SH-SY5Y (cell line): Measurements from ENCODE around the gene PLAAT3.

Source experiments
- GATA2 ChIP-seq: IDR thresholded peaks from 2 replicates; pipeline ENCODE4 v1.6.1; 2011; ENCODE audit warnings: mild to moderate bottlenecking, low read depth, low read length
- GATA3 ChIP-seq: IDR thresholded peaks from 2 replicates; pipeline ENCODE4 v1.6.1; 2011; ENCODE audit warnings: low read depth, mild to moderate bottlenecking, low read length, moderate library complexity

DNA sequence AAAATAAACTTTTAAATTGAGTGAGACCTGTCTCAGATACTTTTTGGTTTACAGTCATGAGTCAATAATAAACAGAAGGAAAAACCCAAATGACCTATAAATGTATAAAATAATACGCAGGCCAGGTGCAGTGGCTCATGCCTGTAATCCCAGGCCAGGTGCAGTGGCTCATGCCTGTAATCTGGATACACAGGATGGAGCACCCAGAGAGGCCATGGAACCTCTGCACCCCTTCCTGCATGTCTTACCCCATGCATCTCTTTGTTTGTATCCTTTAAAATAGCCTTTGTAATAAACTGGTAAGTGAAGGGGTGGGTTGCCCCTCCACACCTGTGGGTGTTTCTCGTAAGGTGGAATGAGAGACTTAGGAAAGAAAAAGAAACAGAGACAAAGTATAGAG, 86.6 kb downstream of the PLAAT3 start:
- no peak for TF ChIP-seq GATA3
- TF ChIP-seq GATA2: no peak
